ENCODE data around the gene SLC6A5.
"Not testable (repeated sequence)": the region's sequence is repeated elsewhere in the genome, so short reads cannot be mapped to it uniquely, and the experiment has no call there.

The SLC6A5 gene

DNA sequence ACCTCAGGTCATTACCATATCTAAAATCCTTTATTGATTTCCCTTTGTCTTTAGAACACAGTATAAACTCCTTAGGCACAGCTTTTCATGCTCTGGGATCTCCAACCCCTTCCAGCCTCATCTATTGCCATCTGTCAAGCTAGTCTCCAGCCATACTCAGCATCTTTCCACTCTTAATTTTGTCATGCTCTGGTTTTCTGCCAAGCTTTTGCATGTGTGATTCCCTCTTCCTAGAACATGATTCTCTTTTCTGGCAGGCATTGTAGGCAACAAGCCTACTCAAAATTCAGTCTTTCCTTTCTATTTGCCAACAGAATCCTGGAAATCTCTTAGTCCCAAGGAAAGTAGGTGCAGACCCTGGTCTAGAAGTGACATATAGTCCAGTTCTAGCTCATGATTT, 35.5 kb upstream of the SLC6A5 start:
- no peak for DNase-seq (ENCODE audit: low read depth)
- TF ChIP-seq, protein P1, sequence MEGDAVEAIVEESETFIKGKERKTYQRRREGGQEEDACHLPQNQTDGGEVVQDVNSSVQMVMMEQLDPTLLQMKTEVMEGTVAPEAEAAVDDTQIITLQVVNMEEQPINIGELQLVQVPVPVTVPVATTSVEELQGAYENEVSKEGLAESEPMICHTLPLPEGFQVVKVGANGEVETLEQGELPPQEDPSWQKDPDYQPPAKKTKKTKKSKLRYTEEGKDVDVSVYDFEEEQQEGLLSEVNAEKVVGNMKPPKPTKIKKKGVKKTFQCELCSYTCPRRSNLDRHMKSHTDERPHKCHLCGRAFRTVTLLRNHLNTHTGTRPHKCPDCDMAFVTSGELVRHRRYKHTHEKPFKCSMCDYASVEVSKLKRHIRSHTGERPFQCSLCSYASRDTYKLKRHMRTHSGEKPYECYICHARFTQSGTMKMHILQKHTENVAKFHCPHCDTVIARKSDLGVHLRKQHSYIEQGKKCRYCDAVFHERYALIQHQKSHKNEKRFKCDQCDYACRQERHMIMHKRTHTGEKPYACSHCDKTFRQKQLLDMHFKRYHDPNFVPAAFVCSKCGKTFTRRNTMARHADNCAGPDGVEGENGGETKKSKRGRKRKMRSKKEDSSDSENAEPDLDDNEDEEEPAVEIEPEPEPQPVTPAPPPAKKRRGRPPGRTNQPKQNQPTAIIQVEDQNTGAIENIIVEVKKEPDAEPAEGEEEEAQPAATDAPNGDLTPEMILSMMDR (conservative IDR thresholded peaks at IDR 0.05; ENCODE audit: low read length): no peak
- H3K4me3 ChIP-seq (ENCODE audit: low read length): no peak overlapping the region

DNA sequence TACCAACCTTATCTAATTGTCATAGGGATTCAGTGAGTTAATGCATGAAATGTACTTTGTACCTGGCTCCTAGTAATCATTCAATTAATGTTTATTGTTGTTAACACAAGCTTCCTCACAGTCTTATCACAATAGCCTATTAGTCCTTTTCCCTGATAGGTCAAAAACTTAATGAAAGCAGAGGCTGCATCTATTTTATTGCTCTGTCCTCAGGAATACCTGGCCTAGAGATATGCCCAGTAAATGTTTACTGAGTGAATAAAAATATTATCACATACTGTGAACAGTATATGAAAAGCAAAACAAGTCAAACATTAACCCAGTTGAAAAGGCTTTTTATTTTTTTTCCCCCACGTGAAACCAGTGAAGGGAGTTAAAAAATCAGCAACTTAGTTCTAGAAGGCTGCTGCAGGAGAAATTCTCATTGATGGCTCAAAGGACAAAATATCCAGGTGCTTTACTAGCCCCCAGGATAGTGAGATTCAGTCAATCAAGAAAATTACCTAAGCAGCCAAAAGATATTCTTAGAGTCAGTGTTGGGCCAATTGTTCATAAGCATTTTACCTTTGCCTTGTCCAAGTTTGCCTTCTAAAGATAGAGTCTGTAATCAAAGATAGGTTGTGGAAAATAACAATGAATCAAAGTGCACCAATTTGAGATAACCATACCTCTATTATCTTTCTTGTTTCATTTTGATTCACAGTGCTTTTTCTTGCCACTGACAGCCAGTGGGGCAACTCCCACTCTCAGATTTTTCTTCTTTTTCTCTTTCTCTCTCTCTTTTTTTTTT, 34.4 kb upstream of the SLC6A5 start:
- TF ChIP-seq, protein P1 (conservative IDR thresholded peaks at IDR 0.05; ENCODE audit: low read length): no peak
- H3K4me3 ChIP-seq (ENCODE audit: low read length): no peak overlapping the region
- no peak for DNase-seq (ENCODE audit: low read depth)

DNA sequence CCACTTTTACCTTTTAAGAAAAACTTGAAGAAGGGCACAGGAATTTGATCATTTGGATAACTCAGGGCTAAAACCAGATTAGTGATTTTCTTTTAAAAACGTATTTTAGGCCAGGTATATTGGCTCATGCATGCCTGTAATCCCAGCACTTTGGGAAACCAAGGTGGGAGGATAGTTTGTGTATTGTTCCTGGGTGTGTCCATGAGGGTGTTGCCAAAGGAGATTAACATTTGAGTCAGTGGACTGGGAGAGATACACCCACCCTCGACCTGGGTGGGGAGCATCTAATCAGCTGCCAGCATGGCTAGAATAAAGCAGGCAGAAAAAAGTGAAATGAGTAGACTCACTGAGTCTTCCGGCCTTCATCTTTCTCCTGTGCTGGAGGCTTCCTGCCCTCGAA, 33.3 kb upstream of the SLC6A5 start:
- DNase-seq (ENCODE audit: low read depth); H3K4me3 ChIP-seq (ENCODE audit: low read length): not testable (repeated sequence)

DNA sequence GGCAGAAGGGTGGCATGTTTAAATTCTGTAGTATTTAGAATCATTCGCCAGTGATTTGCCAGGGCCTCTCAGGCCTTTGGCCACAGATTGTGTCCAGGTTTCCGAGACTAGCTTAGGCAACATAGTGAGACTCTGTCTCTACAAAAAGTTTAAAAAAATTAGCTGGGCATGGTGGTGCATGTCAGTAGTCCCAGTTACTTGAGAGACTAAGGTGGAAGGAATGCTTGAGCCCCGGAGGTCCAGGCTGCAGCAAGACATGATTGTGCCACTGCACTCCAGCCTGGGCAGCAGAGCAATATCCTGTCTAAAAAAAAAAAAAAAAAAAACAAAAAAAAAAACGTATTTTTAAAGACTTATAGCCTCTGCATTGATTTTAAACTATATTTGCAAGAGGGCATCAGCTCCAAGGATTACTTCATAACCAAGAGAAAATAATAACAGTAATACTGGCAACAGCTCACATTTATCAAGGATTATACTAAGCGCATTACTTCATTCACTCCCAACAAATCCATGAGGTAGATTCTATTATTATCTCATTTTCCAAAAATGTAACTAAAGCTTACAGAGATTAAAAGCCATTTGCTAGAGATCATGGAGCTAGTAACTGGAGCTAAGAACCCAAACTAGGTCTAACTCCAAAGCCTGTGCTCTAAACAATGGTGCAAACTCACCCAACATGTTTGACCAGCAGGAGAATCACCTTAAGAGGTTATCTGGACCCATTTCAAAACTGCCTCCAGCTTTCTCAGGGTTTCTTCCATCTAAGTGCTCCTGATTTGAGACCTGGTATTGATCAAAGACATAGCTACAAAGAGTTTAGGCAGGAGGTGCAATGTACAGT, 32.6 kb upstream of the SLC6A5 start:
- no peak overlapping the region for H3K4me3 ChIP-seq (ENCODE audit: low read length)
- DNase-seq (ENCODE audit: low read depth): no peak
- TF ChIP-seq, protein P1 (conservative IDR thresholded peaks at IDR 0.05; ENCODE audit: low read length): no peak

DNA sequence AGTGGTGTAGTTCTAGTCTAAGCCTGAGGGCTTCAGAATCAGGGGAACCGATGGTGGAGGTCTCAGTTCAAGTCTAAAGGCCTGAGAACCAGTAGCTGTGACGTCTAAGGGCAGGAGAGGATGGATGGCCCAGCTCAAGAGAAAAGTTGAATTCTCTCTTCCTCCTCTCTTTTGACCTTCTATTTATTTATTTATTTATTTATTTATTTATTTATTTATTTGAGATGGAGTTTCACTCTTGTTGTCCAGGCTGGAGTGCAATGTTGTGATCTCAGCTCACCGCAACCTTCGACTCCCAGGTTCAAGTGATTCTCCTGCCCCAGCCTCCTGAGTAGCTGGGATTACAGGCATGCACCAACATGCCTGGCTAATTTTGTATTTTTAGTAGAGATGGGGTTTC, 19.7 kb upstream of the SLC6A5 start:
- DNase-seq (ENCODE audit: low read depth): not testable (repeated sequence)

DNA sequence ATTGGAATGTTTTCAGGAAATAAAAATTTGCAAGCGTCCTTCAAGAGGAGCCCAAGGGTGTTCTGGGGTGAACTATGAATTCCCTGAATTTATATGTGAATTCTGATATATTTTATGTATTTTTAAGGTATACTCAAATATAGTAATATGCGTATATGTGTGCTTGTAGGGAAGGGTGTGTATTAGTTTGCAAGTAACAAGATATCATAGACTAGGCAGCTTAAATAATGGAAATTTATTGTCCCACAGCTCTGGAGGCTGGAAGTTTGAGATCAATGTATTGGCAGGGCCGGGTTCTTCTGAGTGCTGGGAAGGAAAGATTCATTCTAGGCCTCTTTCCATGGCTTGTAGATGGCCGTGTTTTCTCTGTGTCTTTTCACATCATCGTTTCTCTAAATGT, 16.2 kb upstream of the SLC6A5 start:
- TF ChIP-seq, protein P1 (conservative IDR thresholded peaks at IDR 0.05; ENCODE audit: low read length): no peak
- no peak for DNase-seq (ENCODE audit: low read depth)
- no peak overlapping the region for H3K4me3 ChIP-seq (ENCODE audit: low read length)

More for the DNA sequence above, 19.7 kb upstream of the SLC6A5 start:
- H3K4me3 ChIP-seq (ENCODE audit: low read length): not testable (repeated sequence)

DNA sequence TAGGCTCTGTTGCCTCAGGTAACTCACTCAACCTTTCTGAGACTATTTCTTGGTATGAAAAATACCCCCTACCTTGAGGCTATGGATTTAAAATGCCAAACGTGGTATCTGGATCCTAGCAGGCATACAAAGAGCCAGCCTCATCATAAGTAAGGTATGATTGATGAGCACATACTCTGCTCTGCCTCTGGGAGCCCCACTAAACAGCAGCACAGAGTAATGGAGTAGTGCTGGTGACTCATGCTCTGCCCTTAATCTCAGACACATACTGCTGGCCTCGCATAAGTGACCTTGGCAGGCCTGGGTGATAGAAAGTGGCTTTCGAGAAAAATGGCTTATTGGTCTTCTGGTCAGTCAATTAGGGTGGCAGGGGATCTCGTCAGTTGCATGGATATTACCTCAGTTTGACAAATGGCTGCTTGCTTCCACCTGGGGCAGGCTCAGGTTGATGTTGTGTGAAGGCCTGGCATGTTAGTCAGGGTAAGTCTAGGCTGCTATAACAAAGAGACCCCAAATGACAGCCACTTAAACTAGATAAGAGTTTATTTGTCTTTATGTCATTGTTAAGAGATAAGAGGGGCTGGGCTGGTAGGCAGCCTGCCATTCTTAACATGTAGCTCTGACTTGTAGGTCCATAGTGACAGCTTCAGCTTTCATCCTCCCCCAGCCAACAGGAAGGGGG, 15.2 kb upstream of the SLC6A5 start:
- TF ChIP-seq, protein P1 (conservative IDR thresholded peaks at IDR 0.05; ENCODE audit: low read length): no peak
- no peak for DNase-seq (ENCODE audit: low read depth)
- H3K4me3 ChIP-seq (ENCODE audit: low read length): no peak overlapping the region

Data from AG10803 (cell line).